ENCODE data around the gene ANKRD11.
"Not testable (repeated sequence)": the region's sequence is repeated elsewhere in the genome, so short reads cannot be mapped to it uniquely, and the experiment has no call there.

GRCh38 chr16:89433363-89433984 is 56.9 kb downstream of the ANKRD11 start:
- TF ChIP-seq CTCF (optimal IDR thresholded peaks at IDR 0.05 in 1 of 3, IDR thresholded peaks at IDR 0.05 in 1 of 3, conservative IDR thresholded peaks at IDR 0.05 in 1 of 3; ENCODE audit: extremely low read depth in 1 of 3, insufficient read depth in 2 of 3, low read length in 3 of 3); EZH2 (IDR thresholded peaks at IDR 0.05; ENCODE audit: low read length): not testable (repeated sequence)
